A673 (cell line): ENCODE data around the gene FAM118B. TPM values are rescaled to one million over a fixed set of nuclear protein-coding genes. Genes with fewer than 3 reads are reported as not detected.

ENCODE experiments used
- BruUV-seq: library from RNA; stranded (reverse); fragments of 400-500 nt; replicated peaks from 2 replicates; lab custom pipeline; 2021; lab: Mats Ljungman, UMichigan
- CTCF ChIA-PET: fragments of 300-600 bp; sonication (Branson Sonifier 250); formaldehyde crosslinking; loops from one replicate; lab custom pipeline; 2022; ENCODE audit warnings: antibody characterized with exemption; lab: Charles Lee
- POLR2A ChIA-PET: fragments of 300-600 bp; sonication (Branson Sonifier 250); formaldehyde crosslinking; loops from one replicate; lab custom pipeline; 2022; ENCODE audit warnings: antibody characterized with exemption; ENCODE audit not compliant: low non-redundant PET; lab: Charles Lee
- DNase-seq: peaks from one replicate; pipeline ENCODE4 v3.0.0-alpha.2; 2015; ENCODE audit warnings: low spot score
- H3K27ac ChIP-seq: fragments of 200-600 bp; sonication (generic); 2 replicates; pipeline ENCODE4 v1.5.1; 2016; ENCODE audit warnings: mixed run types, low read depth, mild to moderate bottlenecking, mixed read lengths, antibody characterized with exemption, low read length; ENCODE audit not compliant: poor library complexity, severe bottlenecking
- H3K27me3 ChIP-seq: fragments of 200-600 bp; sonication (generic); replicated peaks from 2 replicates; pipeline ENCODE4 v1.6.1; 2017; ENCODE audit warnings: mixed run types, low read depth, mild to moderate bottlenecking, mixed read lengths, antibody characterized with exemption, low read length; ENCODE audit not compliant: insufficient read depth, poor library complexity
- H3K36me3 ChIP-seq: fragments of 200-600 bp; sonication (generic); 2 replicates; pipeline ENCODE4 v1.6.1; 2016; ENCODE audit warnings: mixed run types, mild to moderate bottlenecking, mixed read lengths, antibody characterized with exemption, low read length; ENCODE audit not compliant: insufficient read depth, poor library complexity, severe bottlenecking
- H3K4me1 ChIP-seq: fragments of 200-600 bp; sonication (generic); 2 replicates; pipeline ENCODE4 v1.6.1; 2017; ENCODE audit warnings: mixed run types, mild to moderate bottlenecking, mixed read lengths, antibody characterized with exemption, low read length; ENCODE audit not compliant: insufficient read depth, poor library complexity, severe bottlenecking
- H3K4me3 ChIP-seq: fragments of 200-600 bp; sonication (generic); 2 replicates; pipeline ENCODE4 v1.5.1; 2016; ENCODE audit warnings: low read depth, mixed run types, mild to moderate bottlenecking, mixed read lengths, low read length; ENCODE audit not compliant: poor library complexity, severe bottlenecking
- H3K9me3 ChIP-seq: fragments of 200-600 bp; sonication (generic); 2 replicates; pipeline ENCODE4 v1.6.1; 2016; ENCODE audit warnings: mixed run types, low read depth, mild to moderate bottlenecking, mixed read lengths, antibody characterized with exemption, low read length; ENCODE audit not compliant: poor library complexity, severe bottlenecking
- CTCF ChIP-seq: fragments of 300-800, 200-600 bp; sonication (generic); conservative IDR thresholded peaks from 2 replicates; pipeline ENCODE4 v1.5.1; 2017; ENCODE audit warnings: low read depth, mild to moderate bottlenecking, antibody characterized with exemption, low read length, moderate library complexity, mixed read lengths
- EZH2 ChIP-seq: fragments of 200-600 bp; sonication (generic); IDR thresholded peaks from 2 replicates; pipeline ENCODE4 v1.6.1; 2017; ENCODE audit warnings: borderline replicate concordance, low read depth, mild to moderate bottlenecking, mixed read lengths, antibody characterized with exemption, low read length; ENCODE audit not compliant: poor library complexity, severe bottlenecking
- intact Hi-C: fragments of 100-400 bp; cut with micrococcal nuclease; formaldehyde crosslinking; loops from one replicate; pipeline ENCODE4 v1.10.0; 2022; ENCODE audit not compliant: unreplicated experiment
- total RNA-seq: library from RNA; stranded (reverse); gene quantifications from 2 replicates; pipeline ENCODE4 v1.2.3, GENCODE V29; 2021

FAM118B gene
- total RNA-seq, 1 experiment from 2014 or later: 34.8 TPM

GRCh38 chr11:126165311-126165720 lies 46.3 kb upstream of the FAM118B start:
- intact Hi-C loops: no loop called here
- H3K9me3 ChIP-seq: no peaks in the 10 kb centered on the region
- CTCF ChIA-PET: no interaction called here
- no peak overlapping the region for H3K4me3 ChIP-seq
- H3K36me3 ChIP-seq: no peaks in the 10 kb centered on the region
- no peak for DNase-seq
- TF ChIP-seq EZH2 (no peak), CTCF (no peak)
- H3K4me1 ChIP-seq: no peaks in the 10 kb centered on the region
- no TSS peak for BruUV-seq
- H3K27me3 ChIP-seq: no peaks in the 10 kb centered on the region
- no peak overlapping the region for H3K27ac ChIP-seq
- POLR2A ChIA-PET: no interaction called here

DNA sequence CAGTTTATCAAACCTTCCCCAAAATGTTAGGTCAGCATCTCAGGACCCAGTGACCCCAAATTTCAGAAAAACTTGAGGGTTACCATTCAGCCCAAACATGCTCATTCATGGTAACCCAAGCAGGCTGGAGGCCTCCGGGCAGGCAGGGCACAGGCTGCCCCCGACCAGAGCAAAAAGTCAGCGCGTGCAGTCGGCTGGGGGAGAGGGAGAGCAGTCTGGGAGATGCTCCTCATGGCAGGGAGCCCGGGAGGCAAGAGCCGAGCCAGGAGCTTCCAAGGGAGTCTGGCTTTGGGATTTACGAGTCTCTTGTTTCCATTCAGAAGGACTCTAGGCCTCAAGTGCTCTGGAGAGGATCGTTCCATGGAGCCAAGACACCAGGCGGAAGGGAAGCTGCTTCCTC lies 45.8 kb upstream of the FAM118B start:
- no TSS peak for BruUV-seq
- Histone ChIP-seq H3K9me3 (no peaks in the 10 kb centered on the region), H3K36me3 (no peaks in the 10 kb centered on the region), H3K4me3 (no peak overlapping the region), H3K27me3 (no peaks in the 10 kb centered on the region), H3K27ac (no peak overlapping the region), H3K4me1 (no peaks in the 10 kb centered on the region)
- DNase-seq: no peak
- ChIA-PET CTCF (no interaction called here), POLR2A (no interaction called here)
- intact Hi-C loops: no loop called here
- TF ChIP-seq CTCF: no peak
- no peak for TF ChIP-seq EZH2

- TF ChIP-seq CTCF: no peak
- H3K36me3 ChIP-seq: no peaks in the 10 kb centered on the region
- ChIA-PET CTCF (no interaction called here), POLR2A (no interaction called here)
- no peaks in the 10 kb centered on the region for H3K9me3 ChIP-seq
- no TSS peak for BruUV-seq
- no peaks in the 10 kb centered on the region for H3K4me1 ChIP-seq
- H3K27me3 ChIP-seq: no peaks in the 10 kb centered on the region
- no peak overlapping the region for H3K4me3 ChIP-seq
- intact Hi-C loops: no loop called here
- DNase-seq: no peak
- H3K27ac ChIP-seq: no peak overlapping the region
These were observed 45.2 kb upstream of the FAM118B start for GRCh38 chr11:126166413-126166812.
